Measurements from ENCODE around the gene CER1.

Gene CER1

GRCh38 chr9:14715102-14715501, 7.4 kb downstream of the CER1 start:
- Histone ChIP-seq H3K36me3 (ENCODE audit: control insufficient read depth, low read length) (no peaks in the 10 kb centered on the region), H3K9me2 (replicated peaks; ENCODE audit: control insufficient read depth, low read length) (no peaks in the 10 kb centered on the region), H3K79me2 (ENCODE audit: control insufficient read depth, low read length) (no peaks in the 10 kb centered on the region), H3K4me1 (ENCODE audit: control insufficient read depth, low read length) (no peaks in the 10 kb centered on the region), H3K4me3 (ENCODE audit: low read length) (no peak overlapping the region), H3K27ac (ENCODE audit: low read depth, low read length) (no peak overlapping the region), H4K20me1 (ENCODE audit: control insufficient read depth, insufficient read depth, low read depth, low read length) (no peaks in the 10 kb centered on the region), H3K4me2 (ENCODE audit: low read length) (no peak overlapping the region), H3K9me3 (ENCODE audit: control insufficient read depth, insufficient read depth, low read length) (no peaks in the 10 kb centered on the region), H3F3A (ENCODE audit: control insufficient read depth, insufficient read depth) (no peaks in the 10 kb centered on the region), H3K27me3 (ENCODE audit: control insufficient read depth, low read length) (peaks cover 41% of the 10 kb centered on the region)
- TF ChIP-seq EZH2phosphoT487 (IDR thresholded peaks at IDR 0.05; ENCODE audit: borderline replicate concordance, low read length), result no peak
- TF ChIP-seq CTCF (IDR thresholded peaks at IDR 0.05; ENCODE audit: low read depth, low read length, poor library complexity, severe bottlenecking), result no peak

- Histone ChIP-seq H3K4me2 (ENCODE audit: low read length) (no peak overlapping the region), H3K27ac (ENCODE audit: low read depth, low read length) (no peak overlapping the region), H3K4me1 (ENCODE audit: control insufficient read depth, low read length) (no peaks in the 10 kb centered on the region)
Measured at GRCh38 chr9:14713187-14713767, 9.3 kb downstream of the CER1 start.

GRCh38 chr9:14710804-14711203, 11.7 kb downstream of the CER1 start:
- H3F3A ChIP-seq (ENCODE audit: control insufficient read depth, insufficient read depth), result no peaks in the 10 kb centered on the region; the same call in 1 of the 2 replicates
- H3K4me2 ChIP-seq (ENCODE audit: low read length), result no peak overlapping the region
- H3K27ac ChIP-seq (ENCODE audit: low read depth, low read length), result no peak overlapping the region

More at GRCh38 chr9:14713187-14713767, 9.3 kb downstream of the CER1 start:
- Histone ChIP-seq H3K27me3 (ENCODE audit: control insufficient read depth, low read length) (peaks cover 45% of the 10 kb centered on the region), H3F3A (ENCODE audit: control insufficient read depth, insufficient read depth) (no peaks in the 10 kb centered on the region), H3K4me3 (ENCODE audit: low read length) (no peak overlapping the region), H3K9me2 (replicated peaks; ENCODE audit: control insufficient read depth, low read length) (no peaks in the 10 kb centered on the region), H3K9me3 (ENCODE audit: control insufficient read depth, insufficient read depth, low read length) (no peaks in the 10 kb centered on the region; the same call in 1 of the 2 replicates), H4K20me1 (ENCODE audit: control insufficient read depth, insufficient read depth, low read depth, low read length) (no peaks in the 10 kb centered on the region), H3K79me2 (ENCODE audit: control insufficient read depth, low read length) (no peaks in the 10 kb centered on the region), H3K36me3 (ENCODE audit: control insufficient read depth, low read length) (no peaks in the 10 kb centered on the region)
- TF ChIP-seq CTCF (IDR thresholded peaks at IDR 0.05; ENCODE audit: low read depth, low read length, poor library complexity, severe bottlenecking) (no peak), EZH2phosphoT487 (IDR thresholded peaks at IDR 0.05; ENCODE audit: borderline replicate concordance, low read length) (no peak)

More at GRCh38 chr9:14710804-14711203, 11.7 kb downstream of the CER1 start:
- no peaks in the 10 kb centered on the region for H4K20me1 ChIP-seq (ENCODE audit: control insufficient read depth, insufficient read depth, low read depth, low read length)
- no peaks in the 10 kb centered on the region for H3K36me3 ChIP-seq (ENCODE audit: control insufficient read depth, low read length)
- TF ChIP-seq EZH2phosphoT487 (IDR thresholded peaks at IDR 0.05; ENCODE audit: borderline replicate concordance, low read length) (no peak), CTCF (IDR thresholded peaks at IDR 0.05; ENCODE audit: low read depth, low read length, poor library complexity, severe bottlenecking) (no peak)
- H3K4me3 ChIP-seq (ENCODE audit: low read length), result no peak overlapping the region
- H3K27me3 ChIP-seq (ENCODE audit: control insufficient read depth, low read length), result peaks cover 54% of the 10 kb centered on the region
- no peaks in the 10 kb centered on the region for H3K4me1 ChIP-seq (ENCODE audit: control insufficient read depth, low read length)
- no peaks in the 10 kb centered on the region for H3K9me2 ChIP-seq (replicated peaks; ENCODE audit: control insufficient read depth, low read length)
- peaks cover 2% of the 10 kb centered on the region for H3K9me3 ChIP-seq (ENCODE audit: control insufficient read depth, insufficient read depth, low read length)
- H3K79me2 ChIP-seq (ENCODE audit: control insufficient read depth, low read length), result no peaks in the 10 kb centered on the region
